ENCODE data around the gene TRIM50.
"Not testable (repeated sequence)": the region's sequence is repeated elsewhere in the genome, so short reads cannot be mapped to it uniquely, and the experiment has no call there.

TRIM50 gene

DNA sequence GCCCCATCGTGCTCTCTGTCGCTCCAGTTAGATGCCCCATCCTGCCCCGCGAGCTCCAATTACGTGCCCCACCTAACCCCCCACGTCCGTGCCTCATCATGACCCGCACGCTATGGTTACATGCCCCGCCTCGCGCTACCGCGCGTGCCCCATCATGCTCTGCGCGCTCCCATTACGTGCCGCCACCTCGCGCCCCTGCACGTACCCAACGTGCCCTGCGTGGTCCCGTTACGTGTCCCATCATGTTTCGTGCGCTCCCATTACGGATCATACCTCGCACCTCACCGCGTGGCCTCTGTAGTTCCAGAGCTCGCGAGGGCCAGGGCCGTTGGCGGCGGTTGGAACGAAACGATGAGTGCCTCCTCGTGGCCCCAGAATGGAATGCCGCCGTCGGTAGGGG, at the start of gene TRIM50, which contains the start of gene FKBP6:
TRIM50 (minus strand) TSS at position 161 of the 400 bp plus-strand sequence. CDS start 3,295 bp downstream, outside the sequence.
FKBP6 (plus strand) TSS at position 240 of the 400 bp plus-strand sequence. CDS start 268 bp downstream, outside the sequence.
- not testable (repeated sequence) for DNase-seq

- no peak for DNase-seq
Measured at GRCh38 chr7:73376671-73377412, 49.0 kb upstream of the TRIM50 start.

GRCh38 chr7:73376262-73376661, 48.4 kb upstream of the TRIM50 start:
- DNase-seq = not testable (repeated sequence)

- no peak for DNase-seq
Measured at GRCh38 chr7:73373741-73374140, 45.9 kb upstream of the TRIM50 start.

DNA sequence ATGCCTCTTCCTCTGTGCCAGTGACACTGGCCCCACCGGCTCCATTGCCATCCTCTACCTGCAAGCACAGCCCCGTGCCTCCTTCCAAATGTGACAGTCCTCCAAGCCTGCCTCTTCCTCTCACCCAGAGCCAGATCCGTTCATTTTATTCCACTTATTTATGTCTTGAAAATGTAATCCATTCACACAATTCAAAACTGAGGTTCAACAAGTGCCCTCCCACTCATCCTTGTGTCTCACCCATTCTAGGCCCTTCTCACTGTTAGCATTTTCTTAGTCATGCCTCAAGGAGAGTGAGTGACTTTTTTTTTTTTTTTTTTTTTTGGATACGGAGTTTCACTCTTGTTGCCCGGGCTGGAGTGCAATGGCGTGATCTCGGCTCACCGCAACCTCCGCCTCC, 41.7 kb upstream of the TRIM50 start:
- DNase-seq = no peak

GRCh38 chr7:73369009-73369408, 41.1 kb upstream of the TRIM50 start:
- DNase-seq = no peak

- DNase-seq = no peak
Measured at GRCh38 chr7:73366990-73367389, 39.1 kb upstream of the TRIM50 start.

DNA sequence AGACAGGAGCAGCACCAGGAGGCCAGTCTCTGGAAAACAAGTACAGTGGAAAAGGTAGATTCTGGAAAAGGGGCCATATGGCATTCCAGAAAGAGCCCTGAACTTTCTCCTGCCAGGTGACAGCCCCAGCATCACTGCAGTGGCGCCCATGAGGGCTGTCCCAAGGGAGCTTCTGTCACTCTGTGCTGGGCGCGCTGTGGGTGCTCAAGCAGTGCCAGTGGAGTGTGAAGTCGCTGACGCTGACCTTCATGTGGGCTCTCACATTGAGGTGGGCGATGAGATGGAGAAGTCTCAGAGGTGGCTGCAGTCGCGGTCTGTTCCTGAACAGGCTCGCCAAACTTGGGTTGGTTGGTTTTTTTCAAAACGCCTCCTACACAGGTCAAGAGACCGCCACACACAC, 38.2 kb upstream of the TRIM50 start:
- DNase-seq = no peak

DNA sequence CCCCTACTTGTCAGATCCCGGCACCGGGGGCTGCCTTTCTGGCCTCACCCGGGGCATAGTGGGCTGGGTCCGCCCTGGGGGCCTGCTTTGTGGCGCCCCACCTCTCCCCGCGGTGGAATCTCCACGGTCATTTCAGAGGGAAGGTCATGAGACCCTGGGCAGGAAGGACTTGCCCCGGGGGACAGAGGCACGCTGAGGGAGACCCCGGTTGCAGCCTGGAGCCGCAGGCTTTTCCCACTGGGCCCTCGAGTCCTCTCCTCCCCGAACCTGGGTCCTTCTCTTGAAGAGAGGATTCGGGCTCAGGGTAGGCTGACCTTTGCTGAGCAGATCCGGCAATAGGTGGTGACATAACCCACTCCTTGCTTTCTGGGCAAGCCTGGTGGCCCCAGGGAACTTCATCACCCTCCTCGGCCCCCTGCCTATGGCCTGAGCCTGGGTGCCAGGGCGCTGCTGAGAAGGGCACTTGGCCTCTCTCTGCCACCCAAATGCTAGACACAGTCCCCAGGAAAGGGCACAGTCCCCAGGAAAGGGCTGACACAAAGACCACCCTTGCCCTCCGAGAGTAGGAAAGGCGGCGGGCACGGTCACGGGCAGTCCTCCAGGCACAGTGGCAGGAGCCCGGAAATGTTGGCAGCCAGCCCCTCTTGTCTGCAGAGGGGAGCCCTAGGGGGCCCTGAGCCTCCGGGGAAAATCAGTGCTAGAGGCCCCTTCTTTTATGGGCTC, 36.3 kb upstream of the TRIM50 start:
- no peak for DNase-seq

- no peak for DNase-seq
Measured at GRCh38 chr7:73363225-73364005, 35.5 kb upstream of the TRIM50 start.

- DNase-seq = not testable (repeated sequence)
Measured at GRCh38 chr7:73360590-73360989, 32.7 kb upstream of the TRIM50 start.

GRCh38 chr7:73359746-73360375, 32.0 kb upstream of the TRIM50 start:
- no peak for DNase-seq

DNA sequence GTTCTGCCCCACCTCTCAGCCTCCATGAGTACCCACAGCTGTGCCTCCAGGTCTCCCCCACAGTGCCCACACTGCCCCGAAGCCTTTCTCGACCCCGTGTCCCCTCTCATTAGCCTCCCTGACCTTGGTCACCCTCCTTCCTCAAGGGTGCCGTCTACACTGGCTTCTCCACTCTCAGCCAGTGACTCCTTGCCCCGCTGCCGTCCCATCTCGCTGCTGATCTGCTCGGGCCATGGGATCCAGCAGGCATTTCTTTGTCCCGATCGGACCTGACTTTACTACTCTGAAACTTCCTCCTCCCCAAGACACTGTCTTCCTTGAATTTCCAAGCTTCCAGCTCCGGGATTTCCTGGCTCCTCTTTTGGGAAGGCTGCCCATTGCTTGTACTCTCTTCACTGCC, 31.4 kb upstream of the TRIM50 start:
- DNase-seq = no peak

DNA sequence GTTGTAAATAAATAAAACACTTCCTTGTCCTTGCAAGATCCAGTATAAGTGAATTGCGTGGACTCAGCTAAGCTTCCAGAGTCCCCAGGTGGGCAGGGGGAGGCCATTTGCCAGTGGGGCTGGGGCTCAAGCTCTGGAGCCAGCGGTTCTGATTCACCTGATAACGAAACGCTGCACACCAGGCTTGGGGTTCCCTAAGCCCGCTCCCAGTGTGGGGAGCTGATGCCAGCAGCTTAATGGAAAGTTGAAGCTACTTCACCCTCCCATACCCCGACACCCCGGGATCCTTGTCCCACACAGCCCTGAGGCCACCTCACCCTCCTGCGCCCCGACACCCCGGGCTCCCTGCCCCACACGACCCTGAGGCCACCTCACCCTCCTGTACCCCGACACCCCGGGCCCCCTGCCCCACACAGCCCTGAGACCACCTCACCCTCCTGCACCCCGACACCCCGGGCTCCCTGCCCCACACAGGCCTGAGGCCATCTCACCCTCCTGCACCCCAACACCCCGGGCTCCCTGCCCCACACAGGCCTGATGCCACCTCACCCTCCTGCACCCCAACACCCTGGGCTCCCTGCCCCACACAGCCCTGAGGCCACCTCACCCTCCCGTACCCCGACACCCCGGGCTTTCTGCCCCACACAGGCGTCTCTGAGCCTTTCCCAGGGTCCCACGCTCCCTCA, 30.9 kb upstream of the TRIM50 start:
- DNase-seq = no peak

- DNase-seq = no peak
Measured at GRCh38 chr7:73356159-73356558, 28.3 kb upstream of the TRIM50 start.

DNA sequence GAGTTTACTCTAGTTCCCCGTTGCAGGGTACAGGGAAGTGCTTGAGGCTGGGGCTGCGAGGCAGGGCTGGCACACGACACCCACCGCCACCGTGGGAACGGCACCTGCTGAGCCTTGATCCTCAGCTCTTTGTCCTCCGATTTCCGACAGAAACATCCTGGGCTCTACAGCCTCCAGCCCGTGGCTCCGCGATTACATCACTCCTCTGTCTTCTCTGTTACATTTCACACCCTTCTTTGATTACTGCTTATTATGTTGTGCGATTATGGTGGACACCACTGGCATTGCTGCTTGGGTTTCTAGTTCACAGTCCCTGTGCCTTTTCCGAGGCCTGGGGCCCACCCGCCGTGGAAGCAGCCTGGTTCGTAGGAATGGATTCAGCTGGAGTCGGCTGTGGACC, 26.9 kb upstream of the TRIM50 start:
- no peak for DNase-seq

GRCh38 chr7:73354196-73354595, 26.3 kb upstream of the TRIM50 start:
- no peak for DNase-seq

GRCh38 chr7:73353243-73353642, 25.4 kb upstream of the TRIM50 start:
- no peak for DNase-seq

GRCh38 chr7:73352784-73353183, 24.9 kb upstream of the TRIM50 start:
- no peak for DNase-seq

GRCh38 chr7:73351447-73352167, 23.7 kb upstream of the TRIM50 start:
- no peak for DNase-seq

- DNase-seq = no peak
Measured at GRCh38 chr7:73350306-73351068, 22.6 kb upstream of the TRIM50 start.

Measured in DMS79 treated with DMSO at 0.1 percent for 48 hours (cell line).